NCI-H2227 treated with DMSO at 0.1 percent for 48 hours (cell line): Measurements from ENCODE around the gene PHACTR3.

Experiments used
- DNase-seq: peaks from one replicate; lab custom pipeline; 2025; lab: John Stamatoyannopoulos, UW

Gene PHACTR3

DNA sequence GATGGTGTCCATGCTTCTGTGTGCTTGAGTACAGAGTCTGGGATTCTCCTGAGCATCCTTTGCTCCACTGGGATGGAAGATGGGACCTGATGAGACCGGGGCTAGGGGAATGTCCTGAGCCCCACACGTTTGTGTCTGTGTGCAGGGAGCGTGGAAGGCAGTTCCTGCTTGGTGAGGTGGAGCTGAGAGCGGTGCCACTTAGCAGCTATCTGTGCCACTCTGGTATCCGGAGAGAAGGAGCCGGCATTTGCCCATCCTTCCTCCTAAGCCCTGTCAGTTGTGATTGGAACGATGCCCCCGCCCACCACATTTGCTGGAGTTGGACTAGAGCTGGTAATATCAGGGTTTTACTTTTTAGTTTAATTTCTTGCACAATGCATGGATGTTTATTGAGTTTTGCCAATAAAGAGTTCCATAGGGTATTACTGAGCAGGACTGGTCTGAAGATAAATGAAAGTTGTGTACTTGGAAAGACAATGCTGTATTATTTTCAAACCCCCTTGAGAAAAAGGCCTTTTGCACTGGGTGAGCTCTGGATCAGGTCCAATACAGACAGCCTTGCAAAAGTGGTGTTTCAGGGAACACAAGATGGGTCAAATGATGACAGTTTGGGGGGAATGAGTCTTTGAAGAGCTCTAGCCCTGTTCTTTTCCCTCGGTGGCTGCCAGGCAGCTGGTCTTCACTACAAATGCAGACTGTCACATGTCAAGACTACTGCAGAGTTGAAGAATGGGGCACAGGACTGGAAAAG is 198.3 kb downstream of the PHACTR3 start:
- DNase-seq = no peak

DNA sequence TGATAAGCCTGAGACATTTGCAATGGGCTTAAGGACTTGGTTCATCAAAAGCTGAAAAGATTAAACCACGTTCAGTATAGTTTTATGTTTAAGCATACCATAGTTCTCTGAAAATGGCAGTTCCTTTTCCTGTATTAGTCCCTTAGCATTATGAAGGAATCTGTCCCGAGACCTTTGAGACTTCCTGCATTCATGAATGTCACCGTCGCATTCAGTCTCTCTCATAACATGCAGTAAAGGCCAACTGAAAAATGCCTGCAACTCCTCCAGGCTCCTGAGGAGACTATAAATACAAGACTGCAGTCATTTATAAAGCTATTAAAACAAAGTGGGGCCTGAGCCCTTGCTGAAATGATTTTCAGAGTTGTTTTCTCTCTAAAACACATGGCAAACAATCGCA is 200.0 kb downstream of the PHACTR3 start:
- DNase-seq = no peak

DNA sequence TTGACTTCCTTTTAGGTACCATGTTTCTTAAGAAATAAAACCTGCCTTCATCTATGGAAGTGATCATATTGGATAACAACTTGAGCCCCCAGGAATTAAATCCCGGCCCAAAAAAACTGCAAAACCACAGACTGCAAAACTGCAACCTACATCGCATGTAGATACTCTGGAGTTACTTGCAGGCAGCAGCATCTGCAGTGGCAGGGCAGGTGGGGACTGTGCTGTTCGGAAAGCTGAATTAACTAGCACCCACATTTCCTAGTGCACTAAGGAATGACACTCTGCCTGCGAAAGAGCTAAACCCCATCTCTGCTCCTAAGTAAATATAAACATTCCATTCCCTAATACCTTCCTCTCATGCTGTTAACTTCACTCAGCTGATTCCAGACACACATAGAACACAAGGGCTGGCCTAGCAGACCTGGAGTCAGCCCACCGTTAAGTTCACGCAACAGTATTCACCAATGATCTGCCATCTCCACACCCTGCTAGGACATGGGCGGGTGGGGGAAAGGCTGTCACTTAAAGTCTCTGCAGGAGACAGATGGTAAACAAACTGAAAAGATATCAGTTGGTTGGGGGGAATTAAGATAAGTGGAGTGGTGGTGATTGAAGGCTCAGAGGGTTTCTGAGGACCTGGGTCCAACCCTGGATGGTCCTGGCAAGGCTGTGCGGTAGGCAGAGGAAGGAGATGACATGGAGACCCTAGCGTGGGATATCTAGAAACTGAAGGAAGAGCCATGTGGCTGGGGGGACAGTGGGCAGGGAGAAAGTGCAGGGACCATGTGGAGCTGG is 200.7 kb downstream of the PHACTR3 start:
- DNase-seq = no peak

DNA sequence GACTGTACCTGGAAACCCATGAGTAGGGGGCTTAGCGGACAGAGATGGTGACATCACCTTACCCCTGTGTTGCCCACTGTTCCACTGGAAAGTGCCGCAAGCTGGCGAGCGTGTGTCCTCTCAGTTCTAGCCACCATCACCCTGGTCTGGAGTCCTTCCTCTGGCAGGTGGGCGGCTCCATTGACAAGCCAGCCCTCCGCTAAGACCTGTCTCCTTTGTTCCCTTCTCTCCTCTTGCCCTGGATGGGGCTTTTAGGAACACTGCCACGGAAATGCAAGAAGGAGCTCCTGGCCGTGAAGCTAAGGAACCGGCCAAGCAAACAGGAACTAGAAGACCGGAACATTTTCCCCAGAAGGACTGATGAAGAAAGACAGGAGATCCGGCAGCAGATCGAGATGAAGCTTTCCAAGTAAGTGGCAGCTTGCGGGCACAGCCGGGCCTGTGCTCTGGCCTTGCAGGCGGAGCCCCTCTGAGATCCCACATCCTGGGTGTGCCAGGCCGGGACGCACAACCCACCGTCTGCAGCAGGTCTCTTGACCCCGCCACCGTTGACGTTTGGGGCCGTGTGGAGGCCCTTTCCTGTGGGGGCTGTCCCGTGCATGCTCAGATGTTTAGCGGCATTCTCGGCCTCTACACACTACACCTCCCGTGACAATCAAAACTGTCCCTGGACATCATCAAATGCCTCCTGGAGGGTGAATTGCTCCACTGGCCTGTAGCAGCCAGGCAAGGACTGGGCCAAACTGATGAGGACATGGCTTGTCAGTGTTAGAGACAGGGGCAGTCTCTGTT is 201.6 kb downstream of the PHACTR3 start:
- no peak for DNase-seq

DNA sequence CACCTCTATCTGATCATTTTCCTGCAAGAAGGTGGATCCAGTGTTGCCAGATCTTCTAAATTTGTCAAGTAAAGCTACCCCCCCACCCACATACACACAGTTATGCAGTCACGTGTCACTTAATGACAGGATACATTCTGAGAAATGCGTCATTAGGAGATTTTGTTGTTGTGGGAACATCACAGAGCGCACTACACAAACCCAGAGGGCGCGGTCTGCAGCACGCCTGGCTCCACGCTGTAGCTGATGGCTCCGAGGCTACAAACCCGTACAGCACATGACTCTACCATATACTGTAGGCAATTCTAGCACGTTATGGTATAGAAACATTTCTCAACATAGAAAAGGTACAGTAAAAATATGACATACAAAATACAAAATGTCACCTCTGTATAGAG is 202.2 kb downstream of the PHACTR3 start:
- no peak for DNase-seq

DNA sequence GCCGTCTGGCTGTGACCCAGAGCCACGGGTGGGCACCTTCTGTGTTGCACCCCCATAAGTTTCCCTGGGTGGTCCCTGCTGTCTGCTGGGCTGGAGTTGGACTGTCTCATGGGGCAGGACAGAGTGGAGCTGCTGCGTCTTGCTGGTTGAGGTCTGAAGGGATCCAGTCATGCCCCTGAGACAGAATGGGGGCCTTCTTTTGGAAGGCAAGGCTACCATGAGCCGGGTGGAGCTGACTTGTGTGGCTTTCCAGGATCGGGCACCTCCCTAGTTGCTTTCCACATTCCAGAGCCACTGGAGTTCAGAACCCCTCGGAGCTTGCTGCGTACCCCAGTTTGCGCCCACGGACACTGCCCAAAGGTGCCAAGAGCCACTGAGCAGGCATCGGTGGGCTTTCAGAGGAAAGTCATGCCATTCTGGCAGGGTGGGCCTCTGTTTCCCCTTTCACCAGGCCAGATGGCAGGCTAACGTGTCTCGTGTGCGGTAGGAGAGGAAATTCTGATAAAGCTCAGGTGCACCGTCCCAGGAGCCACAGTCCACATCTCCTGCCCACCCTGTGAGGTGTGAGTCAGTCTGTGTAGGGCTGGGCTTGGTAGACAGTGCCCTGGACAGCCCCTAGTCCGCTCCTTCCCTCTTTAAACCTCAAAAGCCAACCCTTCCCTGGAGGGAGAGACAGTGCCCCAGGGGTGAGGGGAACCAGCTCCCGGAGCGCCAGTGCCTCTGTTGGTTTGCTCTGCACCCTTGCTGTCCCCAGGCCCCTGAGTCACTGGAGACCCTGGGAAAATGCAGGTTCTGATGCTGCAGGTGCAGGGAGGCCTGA is 203.8 kb downstream of the PHACTR3 start:
- no peak for DNase-seq

DNA sequence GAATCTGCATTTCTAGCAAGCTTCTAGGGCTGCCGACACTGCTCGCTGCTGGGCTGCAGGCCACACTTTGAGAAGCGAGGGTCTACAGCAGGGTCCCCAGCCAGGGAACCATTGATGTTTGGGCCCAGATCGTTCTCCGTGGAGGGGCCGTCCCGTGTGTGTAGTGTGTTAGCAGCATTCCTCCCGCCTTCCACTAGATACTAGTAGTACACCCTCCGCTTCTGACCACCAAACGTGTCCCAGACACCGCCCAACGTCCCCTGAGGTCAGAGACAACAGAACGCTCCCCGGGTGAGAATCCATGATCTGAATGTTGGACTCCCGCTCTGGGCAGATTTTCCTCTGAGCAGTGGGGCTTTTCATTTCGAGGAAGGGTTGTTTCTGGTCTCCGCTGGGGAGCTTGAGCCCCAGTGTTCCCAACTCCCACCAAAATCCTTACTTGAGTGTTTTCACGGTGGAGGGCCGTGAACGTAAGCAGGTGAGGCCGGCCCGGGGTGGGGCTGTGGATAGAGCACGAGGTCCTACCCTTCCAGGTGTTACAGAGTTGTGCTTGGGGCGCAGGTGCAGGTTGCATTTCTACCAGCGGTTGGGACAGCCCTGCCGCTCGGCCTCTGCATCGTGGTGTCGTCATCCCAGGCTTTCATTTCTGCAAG is 204.5 kb downstream of the PHACTR3 start:
- no peak for DNase-seq

DNA sequence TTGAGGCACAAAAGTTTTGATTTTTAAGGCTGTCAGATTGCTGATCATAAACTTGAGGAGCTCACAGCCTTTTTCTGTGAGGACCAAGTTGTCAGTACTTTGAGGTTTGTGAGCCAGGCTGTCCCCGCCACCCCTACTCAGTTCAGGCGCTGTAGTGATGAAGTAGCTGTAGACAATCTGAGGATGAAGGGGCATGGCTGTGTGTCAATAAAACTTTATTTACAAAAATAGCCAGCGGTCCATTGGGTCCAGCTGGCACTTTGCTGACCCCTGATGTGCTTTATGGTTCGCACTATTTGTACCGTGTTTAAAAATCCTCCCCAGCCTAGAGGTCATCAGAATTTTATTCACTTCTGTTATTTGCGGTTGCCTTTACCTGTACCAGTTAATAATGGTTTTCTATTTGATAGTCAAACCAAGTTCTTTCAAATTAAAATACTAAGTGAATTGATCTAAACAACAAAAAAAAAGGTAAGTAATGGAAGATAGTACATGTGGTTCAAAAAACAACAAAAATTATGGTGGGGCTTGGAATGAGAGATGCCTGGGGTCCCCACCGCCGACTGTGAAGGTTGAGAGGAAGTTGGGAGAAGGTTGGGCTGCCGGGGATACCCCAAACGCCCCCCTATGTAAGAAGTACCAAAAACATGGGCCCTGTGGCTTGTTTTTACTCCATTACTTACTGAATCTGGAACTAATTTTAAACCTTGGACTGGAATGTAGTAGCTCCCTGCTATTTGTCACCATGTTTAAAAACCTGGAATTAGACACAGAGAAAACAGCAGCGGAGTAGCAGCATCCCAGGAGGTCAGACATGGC is 205.5 kb downstream of the PHACTR3 start:
- DNase-seq = no peak

DNA sequence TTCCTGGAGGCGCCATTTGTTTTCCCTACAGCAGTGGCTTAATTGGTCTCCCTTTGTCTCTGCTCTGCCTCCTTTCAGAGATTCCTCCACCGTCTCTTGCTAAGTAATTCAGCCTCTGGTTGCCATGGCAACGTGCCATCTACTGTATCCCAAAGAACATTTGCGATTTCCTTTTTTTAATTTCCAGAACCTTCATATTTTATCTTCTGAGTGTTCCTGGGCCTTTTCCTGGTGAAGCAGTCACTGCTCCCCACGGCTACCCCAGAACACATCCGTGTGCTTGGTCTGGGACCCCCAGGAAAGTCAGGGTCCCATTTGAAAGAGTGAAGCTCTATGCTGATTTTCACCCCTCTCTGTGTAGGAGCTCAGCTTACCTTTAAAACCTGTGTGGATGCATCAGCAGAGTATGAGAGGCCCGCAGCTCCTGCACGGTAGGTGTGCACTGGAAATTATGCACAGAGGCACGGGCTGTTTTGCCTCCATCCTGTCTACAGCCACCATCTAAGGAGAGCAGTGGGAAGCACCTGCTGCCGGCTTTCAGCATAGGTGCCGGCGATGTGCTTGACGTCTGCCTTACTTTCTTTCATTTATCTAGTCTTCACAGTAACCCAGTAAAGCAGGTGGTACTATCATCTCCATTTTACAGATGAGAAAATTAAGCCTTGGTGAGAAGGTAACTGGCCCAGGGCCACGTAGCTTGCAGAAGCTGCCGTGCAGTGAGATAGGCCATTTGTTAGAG is 206.3 kb downstream of the PHACTR3 start:
- peak; percentile 76 for DNase-seq

DNA sequence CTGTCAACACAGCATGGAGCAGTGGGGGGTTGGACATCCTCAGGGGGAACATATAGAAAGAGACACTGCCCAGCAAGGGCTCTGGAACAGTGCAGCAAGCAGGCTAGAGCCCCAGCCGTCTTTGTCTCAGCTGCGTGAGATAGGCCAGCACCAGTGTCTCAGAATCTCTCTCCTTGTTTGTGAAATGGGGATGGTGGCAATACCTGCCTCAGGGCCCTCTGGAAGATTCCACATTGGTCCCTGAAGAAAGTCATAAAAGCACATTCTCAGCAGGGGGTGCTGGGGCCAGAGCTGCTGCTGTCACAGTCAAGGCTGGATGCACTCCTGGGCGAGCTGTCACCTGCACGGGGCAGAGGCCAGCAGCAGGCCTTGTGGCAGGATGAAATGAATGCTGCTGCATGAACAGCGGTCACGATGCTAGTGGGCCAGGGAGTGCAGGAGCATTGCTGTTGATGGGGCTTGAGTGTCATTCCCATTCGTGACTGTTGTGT is 207.4 kb downstream of the PHACTR3 start:
- no peak for DNase-seq

DNA sequence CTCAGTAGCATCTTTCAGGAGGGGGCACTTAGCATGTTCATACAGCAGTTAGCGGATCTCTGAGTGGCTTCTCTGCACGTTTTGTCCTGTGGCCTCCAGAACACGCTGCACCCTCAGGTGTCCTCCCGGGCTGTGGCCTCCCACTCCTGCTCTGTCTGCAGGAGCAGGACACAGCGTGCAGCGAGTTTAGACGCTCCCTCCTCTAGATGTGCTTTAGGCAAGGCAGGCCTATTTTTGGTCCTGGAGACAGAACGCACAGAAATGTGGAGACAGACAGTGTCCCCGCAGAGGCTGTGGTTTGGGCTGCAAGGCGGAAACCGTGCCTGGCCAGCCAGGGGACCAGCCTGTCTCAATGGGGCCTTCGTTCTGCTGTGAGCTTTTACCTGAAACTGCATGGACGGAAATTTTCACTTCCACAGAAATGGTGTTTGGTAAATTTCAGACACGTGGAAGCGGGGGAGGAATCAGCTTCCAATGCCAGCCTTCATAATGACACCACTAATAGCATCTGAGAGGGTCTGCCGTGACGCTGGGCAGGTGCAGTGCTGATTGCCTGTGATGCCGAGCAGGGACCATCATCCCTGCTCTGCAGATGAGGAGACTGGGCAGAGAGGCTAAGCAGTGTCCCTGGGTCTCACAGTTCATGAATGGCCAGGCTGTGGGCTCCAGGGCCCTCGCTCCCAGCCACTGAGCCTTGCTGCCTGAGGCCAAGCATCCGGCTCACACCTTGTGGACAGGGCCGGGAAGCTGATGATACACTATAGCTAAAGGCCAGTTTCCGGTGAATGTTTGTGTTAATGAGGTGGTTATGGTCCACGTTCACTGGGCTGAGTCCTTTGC is 208.2 kb downstream of the PHACTR3 start:
- DNase-seq = no peak

DNA sequence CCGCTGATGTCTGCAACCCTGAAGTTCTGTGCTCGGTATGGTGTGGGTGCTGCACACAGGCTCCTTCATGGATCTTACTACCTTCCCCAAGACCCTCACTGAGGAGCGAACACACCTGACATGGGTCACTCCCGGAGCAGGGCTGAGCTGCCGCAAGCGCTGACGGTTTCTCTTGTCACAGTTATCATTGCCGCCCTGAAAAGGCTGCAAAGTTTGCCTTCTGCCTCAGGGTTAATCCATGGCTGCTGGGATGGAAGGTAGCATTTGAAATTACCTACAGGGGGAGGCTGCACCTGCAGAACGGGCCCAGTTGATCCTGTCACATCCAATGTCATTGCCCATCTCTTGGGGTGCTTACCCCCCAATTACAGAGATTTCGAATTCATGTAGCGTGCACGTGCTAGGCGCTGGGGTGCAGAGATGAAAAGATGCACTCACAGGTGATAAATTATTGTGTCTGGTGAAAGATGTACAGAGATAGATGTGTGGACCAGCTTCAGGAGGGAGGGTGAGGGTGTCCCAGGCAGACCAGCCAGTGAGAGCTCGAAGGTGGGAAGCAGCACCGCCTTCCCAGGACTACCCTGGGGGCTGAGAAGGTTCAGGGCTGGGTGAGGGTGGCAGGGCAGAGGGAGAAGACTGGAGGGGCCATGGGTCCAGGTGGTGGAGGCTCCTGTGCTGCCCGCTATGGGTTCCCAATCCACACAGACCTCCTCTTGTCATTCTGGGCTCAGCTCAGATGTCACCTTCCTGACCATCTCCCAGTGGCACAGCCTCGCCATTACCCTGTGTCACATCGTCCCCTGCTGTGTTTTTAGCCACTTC is 209.0 kb downstream of the PHACTR3 start:
- no peak for DNase-seq

DNA sequence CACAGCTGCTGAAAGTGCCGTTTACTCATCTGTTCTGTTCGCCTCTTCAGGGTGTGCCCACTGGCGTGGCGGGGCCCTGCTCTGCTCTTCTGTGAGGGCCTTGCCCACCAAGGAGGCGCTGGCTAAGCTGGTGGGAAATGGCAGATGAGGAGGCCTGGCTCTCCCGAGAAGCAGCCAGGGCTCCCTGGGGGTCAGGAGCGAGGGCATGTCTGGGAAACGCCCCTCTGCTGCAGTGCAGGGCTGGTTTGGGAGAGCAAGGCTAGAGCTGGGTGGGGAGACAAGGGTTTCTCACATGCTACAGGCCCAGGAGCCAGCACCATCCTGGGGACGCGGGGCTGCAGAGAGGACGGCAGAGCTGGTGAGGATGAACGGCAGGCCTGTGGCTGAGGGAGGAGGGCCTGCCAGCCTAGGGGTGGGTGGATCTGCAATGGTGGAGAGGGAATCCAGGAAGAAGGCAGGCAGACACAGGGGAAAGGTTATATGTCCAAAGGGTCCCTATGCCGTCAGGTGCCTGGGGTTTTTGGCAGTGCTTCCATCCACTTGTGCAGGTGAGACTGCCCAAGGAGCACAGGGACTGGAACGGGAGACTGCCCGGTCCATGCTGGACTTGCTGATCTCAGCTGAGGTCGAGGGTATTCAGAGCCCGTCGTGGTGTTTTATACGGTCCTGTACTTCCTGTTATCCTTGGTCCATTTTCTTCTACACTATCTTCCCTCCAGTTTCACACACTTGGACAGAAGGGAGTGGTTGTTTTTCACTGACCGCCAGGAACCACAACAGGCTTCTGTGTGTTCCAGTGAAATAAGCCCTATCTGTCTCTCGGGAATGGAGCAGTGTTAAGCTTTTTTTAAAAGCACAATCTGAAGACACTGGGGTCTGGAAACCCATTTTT is 209.9 kb downstream of the PHACTR3 start:
- DNase-seq = no peak

DNA sequence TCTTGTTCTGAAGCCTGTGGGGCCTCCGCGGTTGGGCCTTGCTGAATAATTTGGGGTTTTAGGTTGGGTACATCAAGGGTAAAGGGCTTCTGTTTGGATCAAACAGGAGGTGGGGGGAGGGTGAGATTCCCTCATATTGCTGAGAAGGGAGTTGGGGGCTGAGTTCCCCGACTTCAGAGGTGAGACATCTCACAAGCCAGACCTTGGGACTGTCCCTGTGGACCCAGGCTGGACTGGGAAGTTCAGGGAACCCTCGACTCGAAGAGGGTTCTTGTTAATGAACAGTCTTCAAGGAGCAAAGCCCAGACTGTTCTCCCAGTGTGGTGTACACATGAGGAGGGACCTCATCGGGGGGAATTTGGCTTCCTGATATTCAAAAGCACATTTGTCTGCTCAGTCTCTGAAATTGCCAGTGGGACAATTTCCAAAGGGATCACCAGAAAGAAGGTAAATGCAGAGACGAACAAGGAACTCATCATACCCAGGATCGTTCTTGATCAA is 210.6 kb downstream of the PHACTR3 start:
- DNase-seq = no peak

DNA sequence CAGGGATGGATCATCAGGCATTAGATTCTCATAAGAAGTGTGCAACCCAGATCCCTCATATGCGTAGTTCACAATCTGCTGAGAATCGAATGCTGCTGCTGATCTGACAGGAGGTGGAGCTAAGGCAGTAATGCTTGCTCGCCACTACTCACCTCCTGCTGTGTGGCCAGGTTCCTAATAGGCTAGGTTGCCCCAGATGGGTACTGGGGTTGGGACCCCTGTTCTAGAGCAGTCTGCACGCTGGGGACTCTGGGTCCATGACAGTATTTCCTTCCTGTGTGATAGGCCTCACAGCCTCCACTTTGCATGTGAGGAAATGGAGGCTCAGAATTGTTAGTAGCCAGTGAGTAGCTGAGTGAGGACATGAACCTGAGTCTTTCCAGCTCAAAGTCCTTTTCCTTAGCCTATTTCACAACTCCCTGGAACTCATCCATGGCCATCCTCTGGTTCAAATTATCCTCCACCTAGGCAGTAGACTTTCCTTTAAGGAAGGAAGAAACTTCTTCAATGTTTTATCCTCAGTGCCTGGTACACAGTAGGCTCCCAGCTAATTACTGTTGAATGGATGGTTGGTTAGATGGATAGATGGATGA is 211.9 kb downstream of the PHACTR3 start:
- no peak for DNase-seq

DNA sequence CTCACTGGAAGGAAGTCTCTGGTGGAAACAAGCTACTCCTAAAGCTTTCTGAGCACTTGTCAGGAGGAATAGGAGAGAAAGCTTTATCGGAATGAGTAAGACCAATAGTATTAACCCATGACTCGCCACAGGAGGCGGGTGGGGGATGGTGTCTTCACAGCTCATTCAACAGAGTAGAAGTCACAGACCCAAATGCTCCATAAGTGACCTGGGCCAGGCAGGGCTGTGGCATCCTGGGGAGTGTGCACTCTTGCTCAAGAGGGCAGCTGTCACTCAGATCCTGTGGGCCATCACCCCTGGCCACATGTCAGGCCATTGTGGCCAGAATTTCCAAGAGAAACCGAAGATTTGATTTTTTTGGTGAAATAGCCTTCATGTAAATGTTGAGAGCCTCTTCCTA is 213.1 kb downstream of the PHACTR3 start:
- no peak for DNase-seq
